Activated CD8-positive, alpha-beta memory T cell treated with anti-CD3 and anti-CD28 coated beads, Interleukin-2, amount 50 U/mL, for 24 hours (primary cell): Measurements from ENCODE around the gene ZNF212.

Experiments used
- DNase-seq: peaks from one replicate; pipeline ENCODE4 v3.0.0-alpha.2; 2020; ENCODE audit errors: extremely low read depth

The ZNF212 gene

DNA sequence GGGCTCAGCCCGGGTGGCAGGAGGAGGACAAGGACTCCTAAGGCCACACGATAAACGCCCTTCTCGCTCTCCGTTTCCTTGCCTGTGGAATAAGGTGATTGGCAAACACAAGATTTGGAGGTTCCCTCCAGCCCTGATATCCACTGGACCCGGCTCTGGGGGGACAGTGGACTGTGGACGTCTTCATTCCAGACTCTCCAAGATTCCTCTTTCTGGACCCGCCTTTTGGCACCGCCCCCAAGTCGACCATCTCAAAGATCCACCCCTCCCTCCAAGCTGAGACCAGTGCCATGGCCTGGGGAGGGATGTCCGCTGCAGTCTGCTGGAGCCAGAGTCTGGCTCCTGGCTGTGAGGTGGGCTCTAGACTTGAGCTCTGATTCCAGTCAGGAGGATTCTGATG, 46.2 kb downstream of the ZNF212 start:
- no peak for DNase-seq

DNA sequence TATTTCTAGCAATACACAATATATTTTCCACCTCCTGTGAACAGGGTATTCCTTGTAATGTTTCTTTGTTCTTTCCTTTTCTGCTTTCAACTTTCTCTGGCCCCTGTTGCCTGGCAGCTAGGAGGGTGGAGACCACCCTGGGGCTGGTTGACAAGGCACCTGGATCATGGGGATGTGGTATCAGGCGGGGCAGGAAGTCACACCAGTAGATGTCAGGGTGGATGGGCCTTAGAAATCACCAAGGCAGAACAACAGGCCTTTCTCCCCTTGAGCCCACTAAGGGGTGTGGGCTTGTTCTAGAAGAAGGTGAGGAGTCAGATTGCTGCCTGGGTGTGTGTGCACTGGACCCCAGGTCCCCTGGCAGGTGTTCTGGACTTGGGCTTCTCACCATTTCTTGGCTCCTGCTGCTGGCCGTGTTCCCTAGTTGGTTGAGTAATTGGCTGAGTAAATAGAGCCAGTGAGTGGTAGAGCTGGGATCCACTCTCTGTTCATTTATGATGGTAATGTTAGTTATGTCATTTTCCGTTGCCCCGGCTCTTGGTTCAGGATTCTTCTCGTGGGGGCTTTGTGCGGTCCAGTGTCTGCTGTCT, 47.5 kb downstream of the ZNF212 start:
- no peak for DNase-seq

DNA sequence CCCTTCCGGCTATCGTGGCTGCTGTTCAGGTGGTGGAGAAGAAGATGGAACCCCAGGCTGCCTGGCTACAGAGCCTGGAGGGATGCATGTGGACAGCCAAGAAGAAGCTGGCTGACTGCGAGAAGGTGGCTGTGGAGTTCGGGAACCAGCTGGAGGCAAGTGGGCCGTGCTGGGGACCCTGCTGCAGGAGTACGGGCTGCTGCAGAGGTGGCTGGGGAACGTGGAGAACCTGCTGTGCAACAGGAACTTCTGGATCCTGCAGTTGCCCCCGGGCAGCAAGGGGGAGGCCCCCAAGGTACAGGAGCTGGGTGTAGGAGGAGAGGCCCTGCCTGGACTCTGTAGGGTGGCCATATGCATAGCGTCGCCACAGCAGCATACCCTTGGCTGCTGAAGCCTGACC, 48.2 kb downstream of the ZNF212 start:
- no peak for DNase-seq

DNA sequence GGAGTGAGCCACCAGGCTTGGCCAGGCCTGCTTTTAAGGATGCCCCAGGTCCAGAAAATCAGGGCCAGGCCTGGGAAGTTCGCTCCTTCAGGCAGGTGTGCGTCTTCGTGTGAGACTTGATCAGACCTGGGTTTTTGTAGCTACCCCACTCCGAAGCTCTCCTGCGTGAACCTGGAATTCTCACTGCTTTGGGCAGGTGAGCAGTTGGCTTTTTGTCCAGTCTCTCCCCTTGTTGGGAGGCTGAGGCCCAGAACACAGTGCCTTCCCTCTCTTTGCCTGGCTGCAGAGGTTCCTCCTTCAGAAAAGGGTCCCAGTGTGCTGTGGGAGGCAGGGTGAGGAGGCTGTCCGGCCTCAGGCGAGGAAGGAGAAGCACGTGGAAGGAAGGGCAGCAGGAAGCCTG, 49.8 kb downstream of the ZNF212 start:
- DNase-seq: no peak

DNA sequence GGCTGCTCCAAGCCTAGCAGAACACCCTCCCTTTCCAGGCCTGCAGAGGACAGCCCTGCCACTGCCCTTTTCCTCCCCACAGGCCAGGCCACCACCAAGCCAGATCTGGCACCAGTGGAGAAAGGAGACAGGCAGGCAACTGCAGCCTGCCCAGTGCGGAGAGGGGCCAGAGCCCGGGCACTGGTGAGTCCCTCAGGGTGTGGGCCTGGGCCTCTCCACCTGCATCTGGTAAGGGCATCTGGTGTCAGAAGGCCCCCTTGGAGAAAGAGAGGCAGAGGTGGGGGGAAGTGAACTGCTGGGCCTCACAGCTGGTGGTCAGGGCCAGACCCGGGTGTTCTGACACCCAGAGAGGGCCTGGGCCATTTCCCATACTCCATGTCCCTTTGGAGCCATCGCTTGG, 50.4 kb downstream of the ZNF212 start:
- DNase-seq: no peak

DNA sequence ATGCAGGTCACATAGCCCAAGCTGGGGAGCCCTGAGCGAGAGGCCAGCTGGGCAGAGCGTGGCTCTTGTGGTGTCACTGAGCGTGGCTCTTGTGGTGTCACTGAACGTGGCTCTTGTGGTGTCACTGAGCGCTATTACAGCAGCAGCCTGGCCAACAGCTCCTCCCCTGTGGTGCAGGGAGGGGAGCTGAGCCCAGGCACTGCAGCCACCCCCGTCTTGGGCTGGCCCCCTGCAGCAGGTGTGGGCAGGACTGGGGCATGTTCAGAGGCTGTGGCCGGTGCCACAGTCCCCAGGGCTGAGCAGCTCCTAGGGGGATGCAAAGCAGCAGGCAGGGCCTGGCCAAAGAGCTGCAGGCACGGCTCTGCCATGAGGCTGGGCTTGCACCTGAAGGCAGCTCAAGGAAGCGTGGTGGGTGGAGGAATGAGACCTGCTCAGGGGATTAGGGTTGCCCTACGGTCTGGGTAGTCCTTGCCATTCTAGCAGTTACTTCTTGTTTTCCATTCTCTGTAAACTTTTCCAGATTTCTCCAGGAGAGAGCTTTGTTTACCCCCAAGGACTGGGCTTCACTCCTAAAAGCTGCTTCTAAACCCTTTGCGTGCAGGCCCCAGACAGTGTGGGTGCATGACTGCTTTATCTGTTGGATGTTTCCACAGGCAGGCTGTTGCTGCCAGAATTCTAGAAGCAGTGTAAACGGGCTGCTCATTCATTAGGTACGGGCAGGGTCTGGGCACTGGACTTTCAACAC, 51.8 kb downstream of the ZNF212 start:
- no peak for DNase-seq

DNA sequence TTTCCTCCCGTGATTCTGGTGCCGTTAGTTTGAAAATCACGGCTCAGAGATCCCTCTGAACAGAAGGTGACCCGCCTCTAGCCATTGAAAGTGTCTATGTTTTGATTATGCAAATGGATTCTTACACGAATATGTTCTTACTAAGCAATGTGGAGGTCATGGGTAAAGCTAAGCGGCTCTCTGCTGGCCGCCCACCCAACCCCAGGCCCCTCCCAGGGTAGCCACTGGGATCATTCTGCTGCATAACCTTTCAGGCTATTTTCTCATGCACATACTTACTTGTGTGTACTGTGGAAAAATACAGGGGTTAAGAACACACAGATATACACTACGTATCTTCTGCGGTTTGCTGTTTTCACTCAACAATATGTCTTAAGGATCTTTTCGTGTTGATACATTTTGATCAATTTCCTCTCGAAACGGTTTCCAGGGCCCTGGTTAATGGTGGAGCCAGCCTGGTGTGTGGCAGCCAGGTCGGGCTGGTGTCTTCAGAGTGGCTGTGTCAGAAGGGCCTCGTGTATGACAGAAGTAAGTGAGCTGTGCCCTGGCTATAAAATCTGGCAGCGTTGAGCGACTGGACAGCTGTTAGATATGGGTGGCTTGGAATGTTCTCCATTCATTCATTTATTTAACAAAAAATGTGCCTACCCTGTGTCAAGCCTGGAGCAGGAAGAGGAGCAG, 52.5 kb downstream of the ZNF212 start:
- DNase-seq: no peak

DNA sequence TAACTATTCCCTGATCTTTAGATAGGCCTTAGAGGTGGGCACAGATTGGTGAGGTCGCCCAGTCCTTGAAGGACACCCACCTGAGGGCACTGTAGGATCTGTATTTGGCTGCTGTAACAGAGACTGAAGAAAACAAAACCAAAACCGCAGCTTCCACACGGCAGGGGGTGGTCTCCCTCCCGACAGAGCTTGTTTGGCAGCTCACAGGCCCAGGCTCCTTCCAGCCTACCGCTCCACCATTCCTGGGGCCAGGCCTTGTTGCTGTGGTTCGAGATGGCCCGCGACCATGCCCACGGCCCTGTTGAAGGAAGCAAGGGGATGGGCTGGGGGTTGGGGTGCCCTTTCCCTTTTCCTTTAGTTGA, 53.0 kb downstream of the ZNF212 start:
- no peak for DNase-seq

DNA sequence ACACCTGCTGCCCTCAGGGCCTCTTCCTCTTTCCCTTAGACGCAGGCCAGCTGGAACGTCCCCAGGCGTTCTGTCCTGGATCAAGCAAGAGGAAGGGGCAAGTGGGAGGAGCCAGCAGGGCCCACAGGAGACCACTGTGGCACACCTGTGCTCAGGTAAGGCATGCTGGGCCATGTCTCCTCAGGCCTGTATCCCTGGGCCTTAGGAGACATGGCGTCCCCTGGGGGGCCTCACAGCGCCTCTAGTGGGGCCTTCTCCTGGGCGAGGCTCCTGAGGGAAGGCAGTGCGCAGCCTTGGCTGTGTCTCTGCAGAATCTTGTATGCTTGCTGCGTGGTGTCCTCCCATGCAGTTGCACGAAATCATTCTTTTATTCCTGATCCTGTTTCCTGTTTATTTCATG, 53.9 kb downstream of the ZNF212 start:
- no peak for DNase-seq

DNA sequence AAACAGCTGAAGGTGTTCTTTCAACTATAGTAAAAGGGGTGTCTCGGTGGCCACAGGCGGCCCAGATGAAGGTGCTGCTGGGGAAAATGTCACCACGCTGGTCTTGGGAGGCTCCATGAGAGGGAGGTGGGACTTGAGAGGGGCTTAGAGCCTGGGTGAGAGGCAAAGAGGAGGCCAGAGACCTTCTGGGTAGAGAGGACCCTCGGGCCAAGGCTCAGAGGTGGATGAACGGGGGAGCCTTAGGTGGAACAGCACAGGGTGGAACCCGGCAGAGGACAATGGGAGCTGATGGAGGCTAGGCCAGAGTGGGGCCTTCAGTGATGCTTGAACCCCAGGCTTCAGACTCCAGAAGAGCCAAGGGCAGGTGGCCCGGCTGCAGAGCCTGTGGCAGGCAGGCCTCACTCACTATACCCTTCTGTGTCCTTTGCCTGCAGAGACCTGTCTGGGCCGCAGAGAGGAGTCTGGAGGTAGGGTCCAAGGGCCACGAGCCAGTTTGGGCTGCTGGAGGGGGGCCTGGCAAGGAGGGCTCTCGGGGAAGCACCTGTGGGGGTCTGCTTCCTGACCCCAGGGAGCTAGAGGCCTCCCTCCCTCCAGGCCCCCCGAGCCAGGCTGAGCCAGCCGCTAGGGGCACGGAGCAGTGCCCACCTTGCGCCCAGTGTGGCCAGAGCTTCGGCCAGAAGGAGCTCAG, 54.6 kb downstream of the ZNF212 start:
- no peak for DNase-seq

DNA sequence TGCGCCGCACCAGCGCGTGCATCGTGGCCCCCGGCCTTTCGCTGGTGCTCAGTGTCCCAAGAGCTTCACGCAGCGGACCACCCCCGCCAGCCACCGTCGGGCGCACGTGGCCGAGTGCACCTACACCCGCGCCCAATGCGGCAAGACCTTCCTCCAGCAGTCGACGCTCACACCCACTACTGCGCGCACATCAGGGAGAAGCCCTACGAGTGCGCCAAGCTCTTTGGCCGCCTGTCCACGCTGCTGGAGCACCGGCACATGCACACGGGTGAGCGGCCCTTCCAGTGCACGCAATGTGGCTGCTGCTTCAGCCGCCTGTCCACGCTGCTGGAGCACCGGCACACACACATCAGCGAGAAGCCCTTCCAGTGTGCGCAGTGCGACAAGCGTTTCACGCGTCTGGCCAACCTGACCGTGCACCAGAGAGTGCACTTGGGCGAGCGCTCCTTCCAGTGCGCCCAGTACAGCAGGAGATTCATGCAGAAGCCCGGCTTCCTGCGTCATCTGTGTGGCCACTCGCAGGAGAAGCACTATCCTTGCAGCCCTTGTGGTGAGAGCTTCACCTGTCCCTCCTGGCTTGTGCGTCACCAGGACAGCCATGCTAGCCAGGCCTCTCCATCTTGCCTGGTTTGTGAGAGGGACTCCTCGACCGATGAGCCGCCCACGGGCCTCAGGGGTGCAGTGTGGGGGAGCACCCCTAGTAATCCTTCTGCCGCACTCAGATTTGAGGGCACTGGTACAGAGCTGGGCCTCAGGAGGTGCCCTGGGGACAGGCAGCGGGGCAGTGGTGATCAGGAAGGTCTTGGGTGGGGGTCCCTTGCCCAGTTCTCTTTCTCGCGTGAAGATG, 55.4 kb downstream of the ZNF212 start:
- no peak for DNase-seq

DNA sequence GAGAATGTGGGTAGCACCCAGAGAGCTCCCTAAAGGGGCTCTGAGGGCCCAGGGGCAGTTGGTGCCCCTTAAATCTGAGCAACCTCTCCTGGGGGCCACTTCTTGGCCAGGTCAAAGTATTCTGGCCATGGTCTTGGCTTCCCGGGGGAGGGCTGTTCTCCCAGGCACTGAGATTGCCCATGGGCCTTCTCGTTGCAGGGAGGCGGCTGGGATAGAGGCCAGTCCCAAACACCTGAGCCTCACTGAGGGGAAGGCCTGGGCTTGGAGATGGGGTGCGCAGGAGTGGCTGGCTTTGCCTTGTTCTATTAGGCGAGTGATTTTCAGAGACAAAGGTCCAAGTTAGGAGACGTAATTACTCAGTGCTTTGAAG, 56.0 kb downstream of the ZNF212 start:
- DNase-seq: no peak

DNA sequence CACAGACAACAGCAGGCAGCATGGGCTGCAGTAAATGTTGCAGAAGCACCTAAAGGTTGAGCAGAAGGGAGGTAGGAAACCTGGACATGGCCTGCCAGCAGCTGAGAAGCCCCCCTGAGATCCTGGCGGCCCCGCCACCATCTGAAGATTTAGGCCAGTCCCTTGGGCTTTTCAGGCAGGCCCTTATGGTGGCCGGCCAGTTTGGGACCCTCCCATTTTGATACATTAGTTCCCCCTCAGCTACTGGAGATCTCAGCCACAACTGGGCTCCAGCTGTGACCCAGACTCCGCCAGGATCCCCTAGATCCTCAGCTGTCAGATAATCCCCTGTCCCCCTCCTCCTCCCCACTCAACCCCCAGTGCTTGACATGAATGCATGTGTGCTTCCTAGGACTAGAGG, 56.9 kb downstream of the ZNF212 start:
- no peak for DNase-seq

DNA sequence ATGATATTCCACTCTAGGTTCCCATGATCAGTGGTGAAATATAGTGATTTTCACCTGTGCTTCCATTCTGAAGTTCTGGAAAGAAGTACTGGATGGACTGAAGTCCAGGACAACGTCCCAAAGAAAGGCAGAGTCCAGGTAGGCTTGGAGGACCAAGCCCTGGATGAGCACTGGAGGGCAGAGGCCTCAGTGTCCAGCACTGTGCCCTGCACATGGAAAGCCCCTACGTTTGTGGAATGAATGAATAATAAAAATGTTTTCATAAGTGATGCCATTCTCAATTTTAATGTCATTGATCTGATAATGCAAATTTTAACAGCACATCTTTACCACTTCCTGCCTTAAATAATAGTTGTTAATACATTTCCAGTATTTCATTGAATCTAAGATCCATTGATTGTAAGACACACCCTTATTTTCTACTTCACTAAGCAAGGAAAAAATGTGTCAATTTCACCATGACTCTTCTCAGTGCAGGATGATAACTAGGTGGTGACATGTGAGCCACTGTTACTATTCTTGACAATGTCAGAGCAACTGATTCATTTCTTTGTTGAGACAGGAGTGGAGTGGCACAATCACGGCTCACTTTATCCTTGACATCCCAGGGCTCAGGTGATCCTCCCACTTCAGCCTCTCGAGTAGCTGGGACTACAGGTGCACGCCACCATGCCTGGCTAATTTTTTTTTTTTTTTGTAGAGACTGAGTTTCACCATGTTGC, 57.7 kb downstream of the ZNF212 start:
- no peak for DNase-seq

DNA sequence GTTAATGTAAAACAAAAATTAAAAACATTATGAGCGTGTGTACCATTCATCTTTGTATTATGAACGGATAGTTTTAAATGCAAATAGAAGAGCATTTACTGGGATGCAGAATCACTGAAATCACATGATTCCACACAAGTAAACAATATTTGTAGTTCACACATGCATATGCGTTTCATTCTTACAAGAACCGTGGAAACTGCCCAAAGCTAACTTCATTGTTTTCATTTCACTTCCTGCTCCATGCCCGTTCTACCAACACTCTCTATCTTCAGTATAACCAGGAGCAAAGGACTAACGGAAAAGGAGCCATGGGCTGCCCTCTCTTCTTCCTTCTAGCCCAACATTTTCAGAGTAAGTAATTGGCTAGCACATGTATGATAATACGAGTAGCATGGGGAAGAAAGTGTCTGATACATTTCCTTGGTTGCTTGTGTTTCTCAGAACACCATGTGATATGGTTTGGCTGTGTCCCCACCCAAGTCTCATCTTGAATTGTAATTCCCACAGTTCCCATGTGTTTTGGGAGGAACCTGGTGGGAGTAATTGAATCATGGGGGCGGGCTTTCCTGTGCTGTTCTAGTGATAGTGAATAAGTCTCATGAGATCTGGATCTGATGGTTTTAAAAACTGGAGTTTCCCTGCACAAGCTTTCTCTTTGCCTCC, 61.3 kb downstream of the ZNF212 start:
- no peak for DNase-seq

DNA sequence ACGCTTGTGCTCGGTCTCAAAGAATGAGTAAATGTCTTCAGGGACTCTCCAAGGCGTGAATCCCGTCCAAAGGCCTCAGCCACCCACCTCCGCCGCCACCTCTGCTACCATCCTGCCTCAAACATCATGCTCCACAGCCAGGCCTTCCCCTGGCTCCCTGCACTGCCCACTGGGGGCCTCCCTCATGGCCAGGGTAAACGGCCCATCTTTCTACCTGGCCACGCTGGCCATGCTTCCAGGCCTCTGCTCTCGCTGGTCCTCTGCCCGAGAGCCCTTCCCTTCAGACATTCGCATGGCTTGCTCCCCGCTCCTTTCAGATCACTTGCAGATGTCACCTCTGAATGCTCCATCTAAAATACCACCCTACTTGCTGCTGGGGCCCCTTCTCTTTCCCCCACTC, 62.8 kb downstream of the ZNF212 start:
- DNase-seq: no peak

DNA sequence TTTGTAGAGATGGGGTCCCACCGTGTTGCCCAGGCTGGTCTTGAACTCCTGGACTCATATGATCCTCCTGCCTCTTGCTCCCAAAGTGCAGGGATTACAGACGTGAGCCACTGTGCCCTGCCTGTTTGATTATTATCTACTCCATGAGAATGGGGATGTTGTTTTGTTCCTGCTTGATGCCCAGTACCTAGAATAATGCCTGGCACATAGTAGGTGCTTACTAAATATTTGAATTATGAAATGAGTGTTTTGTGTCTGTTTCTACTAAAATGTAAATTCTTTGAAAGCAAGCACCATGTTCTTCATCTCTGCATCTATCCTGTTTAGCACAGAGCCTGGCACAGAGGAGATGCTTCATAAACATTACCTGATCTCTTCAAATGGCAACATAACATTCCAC, 63.4 kb downstream of the ZNF212 start:
- no peak for DNase-seq

DNA sequence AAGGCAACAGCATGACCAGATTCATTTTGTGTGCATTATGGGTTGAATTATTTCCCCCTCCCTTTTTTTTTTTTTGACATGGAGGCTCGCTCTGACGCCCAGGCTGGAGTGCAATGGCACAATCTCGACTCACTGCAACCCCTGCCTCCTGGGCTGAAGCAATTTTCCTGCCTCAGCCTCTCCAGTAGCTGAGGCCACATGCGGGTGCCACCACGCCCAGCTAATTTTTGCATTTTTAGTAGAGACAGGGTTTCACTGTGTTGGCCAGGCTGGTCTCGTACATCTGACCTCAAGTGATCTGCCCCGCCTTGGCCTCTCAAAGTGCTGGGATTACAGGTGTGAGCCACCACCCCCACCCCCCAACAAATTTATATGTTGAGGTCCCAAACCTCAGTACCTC, 64.6 kb downstream of the ZNF212 start:
- DNase-seq: no peak
